A673 (cell line): ENCODE data around the gene C11orf68.

ENCODE experiments used
- CTCF ChIP-seq: fragments of 300-800, 200-600 bp; sonication (generic); conservative IDR thresholded peaks from 2 replicates; pipeline ENCODE4 v1.5.1; 2017; ENCODE audit warnings: low read depth, mild to moderate bottlenecking, antibody characterized with exemption, low read length, moderate library complexity, mixed read lengths
- EZH2 ChIP-seq: fragments of 200-600 bp; sonication (generic); IDR thresholded peaks from 2 replicates; pipeline ENCODE4 v1.6.1; 2017; ENCODE audit warnings: borderline replicate concordance, low read depth, mild to moderate bottlenecking, mixed read lengths, antibody characterized with exemption, low read length; ENCODE audit not compliant: poor library complexity, severe bottlenecking

DNA sequence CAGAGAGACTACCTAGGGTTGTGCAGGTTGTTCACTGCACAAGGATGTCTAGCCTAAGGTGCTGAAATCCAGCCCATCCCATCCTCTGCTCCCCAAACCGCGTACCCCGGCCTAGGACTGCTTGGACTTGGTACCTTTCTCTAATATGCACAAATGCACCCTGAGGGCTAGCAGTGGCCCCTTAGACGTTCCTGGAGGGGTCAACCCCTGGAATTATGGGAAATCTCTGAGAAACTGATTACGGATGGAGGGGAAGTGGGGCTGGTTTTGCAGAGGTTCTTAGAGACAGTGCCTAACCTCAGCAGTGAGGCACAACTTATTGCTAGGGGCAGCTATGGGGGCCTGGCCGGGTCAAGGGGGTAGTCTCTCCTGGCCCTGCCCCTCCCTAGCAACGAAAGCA is 2.5 kb downstream of the C11orf68 start:
- TF ChIP-seq CTCF (no peak), EZH2 (no peak)
